Measurements from ENCODE around the gene SPEG.

Gene SPEG

GRCh38 chr2:219408204-219408603, 26.4 kb upstream of the SPEG start:
- Histone ChIP-seq H3K79me2 (ENCODE audit: insufficient read depth, low read length) (no peaks in the 10 kb centered on the region), H3K27ac (ENCODE audit: low read depth, low read length, poor library complexity, severe bottlenecking) (no peak overlapping the region), H3K4me1 (ENCODE audit: insufficient read depth, low read length, severe bottlenecking) (no peaks in the 10 kb centered on the region), H3K9me2 (ENCODE audit: low read depth, low read length) (no peaks in the 10 kb centered on the region), H3K27me3 (ENCODE audit: insufficient read depth, low read length) (peaks cover 3% of the 10 kb centered on the region; the same call in 1 of the 2 replicates), H3K4me3 (ENCODE audit: low read depth, low read length, poor library complexity, severe bottlenecking) (no peak overlapping the region), H3K9me3 (ENCODE audit: low read length) (0 out of 2 replicates have a peak, but pooled peaks cover 2% of the 10 kb centered on the region), H3K9ac (ENCODE audit: low read length) (no peak overlapping the region), H4K20me1 (ENCODE audit: insufficient read depth, low read length) (no peaks in the 10 kb centered on the region), H3K4me2 (ENCODE audit: low read length) (no peak overlapping the region), H2AFZ (ENCODE audit: low read length) (no peak overlapping the region), H3K36me3 (ENCODE audit: insufficient read depth, low read length) (no peaks in the 10 kb centered on the region; the same call in 1 of the 2 replicates), H3F3A (ENCODE audit: insufficient read depth, low read length) (no peaks in the 10 kb centered on the region)
- TF ChIP-seq EZH2 (IDR thresholded peaks at IDR 0.05; ENCODE audit: borderline replicate concordance, low read length) (no peak), CTCF (IDR thresholded peaks at IDR 0.05; ENCODE audit: low read length) (no peak)

GRCh38 chr2:219408631-219409030, 26.0 kb upstream of the SPEG start:
- Histone ChIP-seq H3K4me2 (ENCODE audit: low read length) (no peak overlapping the region), H4K20me1 (ENCODE audit: insufficient read depth, low read length) (no peaks in the 10 kb centered on the region), H3K36me3 (ENCODE audit: insufficient read depth, low read length) (no peaks in the 10 kb centered on the region; the same call in 1 of the 2 replicates), H3K4me3 (ENCODE audit: low read depth, low read length, poor library complexity, severe bottlenecking) (no peak overlapping the region), H3K9me3 (ENCODE audit: low read length) (0 out of 2 replicates have a peak, but pooled peaks cover 2% of the 10 kb centered on the region), H3K9ac (ENCODE audit: low read length) (no peak overlapping the region), H3F3A (ENCODE audit: insufficient read depth, low read length) (no peaks in the 10 kb centered on the region), H2AFZ (ENCODE audit: low read length) (no peak overlapping the region), H3K9me2 (ENCODE audit: low read depth, low read length) (no peaks in the 10 kb centered on the region), H3K27ac (ENCODE audit: low read depth, low read length, poor library complexity, severe bottlenecking) (no peak overlapping the region), H3K4me1 (ENCODE audit: insufficient read depth, low read length, severe bottlenecking) (no peaks in the 10 kb centered on the region), H3K27me3 (ENCODE audit: insufficient read depth, low read length) (peaks cover 3% of the 10 kb centered on the region; the same call in 1 of the 2 replicates), H3K79me2 (ENCODE audit: insufficient read depth, low read length) (no peaks in the 10 kb centered on the region)
- no peak for TF ChIP-seq CTCF (IDR thresholded peaks at IDR 0.05; ENCODE audit: low read length)
- TF ChIP-seq EZH2 (IDR thresholded peaks at IDR 0.05; ENCODE audit: borderline replicate concordance, low read length): no peak

DNA sequence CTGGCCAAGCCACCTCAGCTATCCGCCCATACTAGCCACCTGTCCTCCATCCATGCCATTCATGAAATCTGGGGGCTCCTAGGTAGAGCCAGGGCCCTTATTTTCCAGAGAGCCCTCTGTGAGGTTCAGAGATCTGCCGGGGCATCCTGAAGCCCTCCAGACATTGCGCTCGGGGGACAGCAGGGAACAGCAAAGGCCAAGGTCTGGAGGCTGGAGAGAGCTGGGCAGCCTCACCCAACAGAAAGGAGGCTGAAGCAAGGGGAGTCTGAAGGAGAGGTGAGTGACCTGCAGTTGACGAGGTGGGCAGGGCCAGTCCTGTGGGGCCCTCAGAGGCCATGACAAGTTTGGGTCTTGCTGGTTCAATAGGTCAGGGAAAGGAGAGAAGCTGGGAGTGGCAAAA, 25.0 kb upstream of the SPEG start:
- Histone ChIP-seq H3K4me1 (ENCODE audit: insufficient read depth, low read length, severe bottlenecking) (no peaks in the 10 kb centered on the region), H3K79me2 (ENCODE audit: insufficient read depth, low read length) (no peaks in the 10 kb centered on the region), H3K9me2 (ENCODE audit: low read depth, low read length) (no peaks in the 10 kb centered on the region), H3K36me3 (ENCODE audit: insufficient read depth, low read length) (no peaks in the 10 kb centered on the region; the same call in 1 of the 2 replicates), H3K4me2 (ENCODE audit: low read length) (no peak overlapping the region), H3K4me3 (ENCODE audit: low read depth, low read length, poor library complexity, severe bottlenecking) (no peak overlapping the region), H3K9me3 (ENCODE audit: low read length) (0 out of 2 replicates have a peak, but pooled peaks cover 2% of the 10 kb centered on the region), H3K27ac (ENCODE audit: low read depth, low read length, poor library complexity, severe bottlenecking) (no peak overlapping the region), H3K27me3 (ENCODE audit: insufficient read depth, low read length) (peaks cover 3% of the 10 kb centered on the region; the same call in 1 of the 2 replicates), H4K20me1 (ENCODE audit: insufficient read depth, low read length) (no peaks in the 10 kb centered on the region), H2AFZ (ENCODE audit: low read length) (no peak overlapping the region), H3F3A (ENCODE audit: insufficient read depth, low read length) (no peaks in the 10 kb centered on the region), H3K9ac (ENCODE audit: low read length) (no peak overlapping the region)
- TF ChIP-seq CTCF (IDR thresholded peaks at IDR 0.05; ENCODE audit: low read length) (no peak), EZH2 (IDR thresholded peaks at IDR 0.05; ENCODE audit: borderline replicate concordance, low read length) (no peak)

Data from OCI-LY1 (cell line).